Measurements from ENCODE around the gene FOXB2.

- TF ChIP-seq, protein P1, sequence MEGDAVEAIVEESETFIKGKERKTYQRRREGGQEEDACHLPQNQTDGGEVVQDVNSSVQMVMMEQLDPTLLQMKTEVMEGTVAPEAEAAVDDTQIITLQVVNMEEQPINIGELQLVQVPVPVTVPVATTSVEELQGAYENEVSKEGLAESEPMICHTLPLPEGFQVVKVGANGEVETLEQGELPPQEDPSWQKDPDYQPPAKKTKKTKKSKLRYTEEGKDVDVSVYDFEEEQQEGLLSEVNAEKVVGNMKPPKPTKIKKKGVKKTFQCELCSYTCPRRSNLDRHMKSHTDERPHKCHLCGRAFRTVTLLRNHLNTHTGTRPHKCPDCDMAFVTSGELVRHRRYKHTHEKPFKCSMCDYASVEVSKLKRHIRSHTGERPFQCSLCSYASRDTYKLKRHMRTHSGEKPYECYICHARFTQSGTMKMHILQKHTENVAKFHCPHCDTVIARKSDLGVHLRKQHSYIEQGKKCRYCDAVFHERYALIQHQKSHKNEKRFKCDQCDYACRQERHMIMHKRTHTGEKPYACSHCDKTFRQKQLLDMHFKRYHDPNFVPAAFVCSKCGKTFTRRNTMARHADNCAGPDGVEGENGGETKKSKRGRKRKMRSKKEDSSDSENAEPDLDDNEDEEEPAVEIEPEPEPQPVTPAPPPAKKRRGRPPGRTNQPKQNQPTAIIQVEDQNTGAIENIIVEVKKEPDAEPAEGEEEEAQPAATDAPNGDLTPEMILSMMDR (IDR thresholded peaks at IDR 0.05) = no peak
- no peak for TF ChIP-seq POLR2A (IDR thresholded peaks at IDR 0.05)
Observed at GRCh38 chr9:76969716-76970115, 49.7 kb upstream of the FOXB2 start.

Measured in ovary (tissue), 3 donors.